Activated naive CD8-positive, alpha-beta T cell treated with anti-CD3 and anti-CD28 coated beads, Interleukin-2, amount 10 ng/mL, durations not matched to agents 7 days and 5 days (primary cell): ENCODE data around the gene CAMTA2. TPM values are rescaled to one million over a fixed set of nuclear protein-coding genes. Genes with fewer than 3 reads are reported as not detected.

ENCODE experiments used
- ATAC-seq: fragments of 150-1000 bp; cut with Tn5 transposase; one replicate; pipeline ENCODE4 v1.10.0; 2021; ENCODE audit warnings: low read depth, moderate library complexity
- POLR2A ChIA-PET: fragments of 350-600 bp; sonication (Branson Sonifier 250); formaldehyde crosslinking; loops from one replicate; lab custom pipeline; 2021; ENCODE audit warnings: antibody characterized with exemption; lab: Charles Lee
- DNase-seq: peaks from one replicate; pipeline ENCODE4 v3.0.0; 2021
- H3K27ac Mint-ChIP-seq: one replicate; pipeline ENCODE4 v1.8.0; 2022; ENCODE audit warnings: mild to moderate bottlenecking, mixed read lengths
- H3K27me3 Mint-ChIP-seq: one replicate; pipeline ENCODE4 v1.8.0; 2022; ENCODE audit warnings: mild to moderate bottlenecking, moderate library complexity, mixed read lengths
- H3K36me3 Mint-ChIP-seq: one replicate; pipeline ENCODE4 v1.8.0; 2021; ENCODE audit warnings: mild to moderate bottlenecking, mixed read lengths
- H3K4me1 Mint-ChIP-seq: one replicate; pipeline ENCODE4 v1.8.0; 2021; ENCODE audit warnings: mixed read lengths
- H3K4me3 Mint-ChIP-seq: one replicate; pipeline ENCODE4 v1.8.0; 2022; ENCODE audit warnings: mild to moderate bottlenecking, moderate library complexity, mixed read lengths
- H3K9me3 Mint-ChIP-seq: one replicate; pipeline ENCODE4 v1.8.0; 2021; ENCODE audit warnings: mixed read lengths
- total RNA-seq, 2 experiments: library from RNA; stranded (reverse); gene quantifications; one replicate each; pipeline ENCODE4 v1.2.3, GENCODE V29; 2021

Gene CAMTA2
- total RNA-seq, 2 experiments from 2014 or later: 62.0 to 67.7 TPM

- ATAC-seq (peak; percentile 84), DNase-seq (peak; percentile 97)
- H3K27ac Mint-ChIP-seq: peak within 1 kb of the TSS; percentile 86
- H3K9me3 Mint-ChIP-seq: no peaks in the 10 kb centered on the region
- H3K27me3 Mint-ChIP-seq: no peaks in the 10 kb centered on the region
- POLR2A ChIA-PET: interaction anchor here (0.6 to 3.1 kb wide), 12 partner anchors 9 to 1053 kb away, joined by 3 to 27 read pairs (median 5); partner anchors contain the start of genes CAMTA2, PFN1, RNF167 and SLC25A11
- H3K4me1 Mint-ChIP-seq: peaks cover 14% of the 10 kb centered on the region
- H3K4me3 Mint-ChIP-seq: peak within 1 kb of the TSS; percentile 89
- peaks cover 8% of the 10 kb centered on the region for H3K36me3 Mint-ChIP-seq
Observed at GRCh38 chr17:4997302-4998026, 10.0 kb upstream of the CAMTA2 start, which contains the start of the genes INCA1 and KIF1C. INCA1 (minus strand) TSS chr17:4997522; CDS start chr17:4994437, 3,085 bp downstream. KIF1C (plus strand) TSS chr17:4997950; CDS start chr17:5000247, 2,297 bp downstream.

GRCh38 chr17:4994081-4994595, 6.7 kb upstream of the CAMTA2 start:
- POLR2A ChIA-PET: interaction anchor here (0.6 kb wide), 1 partner anchor 50 kb away, joined by 4 read pairs; no protein-coding TSS in a partner anchor

GRCh38 chr17:4987767-4988567, 492 bp upstream of the CAMTA2 start:
- H3K27ac Mint-ChIP-seq: peak overlapping the region; percentile 78
- POLR2A ChIA-PET: interaction anchor here (0.5 to 4.5 kb wide), 11 partner anchors 10 to 114 kb away, joined by 3 to 27 read pairs (median 5); partner anchors contain the start of genes INCA1, KIF1C, PFN1 and RNF167
- H3K27me3 Mint-ChIP-seq: no peaks in the 10 kb centered on the region
- DNase-seq: no peak
- peaks cover 26% of the 10 kb centered on the region for H3K4me1 Mint-ChIP-seq
- no peak for ATAC-seq
- H3K36me3 Mint-ChIP-seq: peaks cover 8% of the 10 kb centered on the region
- no peaks in the 10 kb centered on the region for H3K9me3 Mint-ChIP-seq
- peak overlapping the region; percentile 85 for H3K4me3 Mint-ChIP-seq

More at GRCh38 chr17:4994081-4994595, 6.7 kb upstream of the CAMTA2 start:
- no peak for DNase-seq
- no peaks in the 10 kb centered on the region for H3K9me3 Mint-ChIP-seq
- H3K36me3 Mint-ChIP-seq: peaks cover 4% of the 10 kb centered on the region
- no peak overlapping the region for H3K4me3 Mint-ChIP-seq
- peaks cover 16% of the 10 kb centered on the region for H3K4me1 Mint-ChIP-seq
- no peak overlapping the region for H3K27ac Mint-ChIP-seq
- H3K27me3 Mint-ChIP-seq: no peaks in the 10 kb centered on the region
- ATAC-seq: no peak

GRCh38 chr17:4986403-4986802, 1.1 kb downstream of the CAMTA2 start:
- Mint-ChIP-seq H3K27ac (peak overlapping the region; percentile 78), H3K4me1 (peaks cover 24% of the 10 kb centered on the region), H3K27me3 (no peaks in the 10 kb centered on the region), H3K9me3 (no peaks in the 10 kb centered on the region), H3K36me3 (peaks cover 4% of the 10 kb centered on the region), H3K4me3 (peak overlapping the region; percentile 85)
- no peak for DNase-seq
- ATAC-seq: no peak
- POLR2A ChIA-PET: interaction anchor here (0.6 to 4.5 kb wide), 7 partner anchors 11 to 77 kb away, joined by 3 to 27 read pairs (median 5); partner anchors contain the start of genes INCA1, KIF1C, PFN1 and SPAG7

- ATAC-seq (no peak), DNase-seq (no peak)
- H3K27ac Mint-ChIP-seq: no peak overlapping the region
- no peaks in the 10 kb centered on the region for H3K9me3 Mint-ChIP-seq
- peaks cover 16% of the 10 kb centered on the region for H3K36me3 Mint-ChIP-seq
- H3K27me3 Mint-ChIP-seq: no peaks in the 10 kb centered on the region
- peaks cover 22% of the 10 kb centered on the region for H3K4me1 Mint-ChIP-seq
- POLR2A ChIA-PET: no interaction called here
- H3K4me3 Mint-ChIP-seq: no peak overlapping the region
Observed at GRCh38 chr17:4982305-4982704, 5.2 kb downstream of the CAMTA2 start.

GRCh38 chr17:4980644-4981216, 6.7 kb downstream of the CAMTA2 start:
- peaks cover 20% of the 10 kb centered on the region for H3K36me3 Mint-ChIP-seq
- POLR2A ChIA-PET: interaction anchor here (0.6 to 3.5 kb wide), 4 partner anchors 10 to 334 kb away, joined by 3 to 15 read pairs (median 6); partner anchors contain the start of gene SPAG7
- H3K27ac Mint-ChIP-seq: peak overlapping the region; percentile 83
- H3K9me3 Mint-ChIP-seq: no peaks in the 10 kb centered on the region
- H3K4me1 Mint-ChIP-seq: peaks cover 12% of the 10 kb centered on the region
- ATAC-seq: peak; percentile 70
- H3K27me3 Mint-ChIP-seq: no peaks in the 10 kb centered on the region
- H3K4me3 Mint-ChIP-seq: no peak overlapping the region
- DNase-seq: no peak

GRCh38 chr17:4978726-4979125, 8.7 kb downstream of the CAMTA2 start:
- no peak for DNase-seq
- no peak for ATAC-seq
- Mint-ChIP-seq H3K27me3 (no peaks in the 10 kb centered on the region), H3K4me1 (peaks cover 18% of the 10 kb centered on the region), H3K9me3 (no peaks in the 10 kb centered on the region), H3K27ac (no peak overlapping the region), H3K36me3 (peaks cover 28% of the 10 kb centered on the region), H3K4me3 (no peak overlapping the region)
- POLR2A ChIA-PET: interaction anchor here (1.3 to 3.5 kb wide), 2 partner anchors 8 to 11 kb away, joined by 4 to 15 read pairs; partner anchors contain the start of gene SPAG7

- DNase-seq (no peak), ATAC-seq (no peak)
- peak overlapping the region; percentile 52 for H3K27ac Mint-ChIP-seq
- H3K4me1 Mint-ChIP-seq: peaks cover 14% of the 10 kb centered on the region
- POLR2A ChIA-PET: interaction anchor here (1.0 kb wide), 1 partner anchor 40 kb away, joined by 3 read pairs; no protein-coding TSS in a partner anchor
- H3K9me3 Mint-ChIP-seq: no peaks in the 10 kb centered on the region
- H3K4me3 Mint-ChIP-seq: no peak overlapping the region
- peaks cover 26% of the 10 kb centered on the region for H3K36me3 Mint-ChIP-seq
- H3K27me3 Mint-ChIP-seq: no peaks in the 10 kb centered on the region
Observed at GRCh38 chr17:4974115-4974670, 13.3 kb downstream of the CAMTA2 start.

GRCh38 chr17:4973256-4974114, 14.0 kb downstream of the CAMTA2 start:
- Mint-ChIP-seq H3K27me3 (no peaks in the 10 kb centered on the region), H3K9me3 (no peaks in the 10 kb centered on the region), H3K36me3 (peaks cover 26% of the 10 kb centered on the region), H3K4me1 (peaks cover 14% of the 10 kb centered on the region), H3K27ac (peak overlapping the region; percentile 52), H3K4me3 (no peak overlapping the region)
- DNase-seq (no peak), ATAC-seq (no peak)
- POLR2A ChIA-PET: interaction anchor here (1.0 kb wide), 1 partner anchor 39 kb away, joined by 3 read pairs; no protein-coding TSS in a partner anchor

- no peak overlapping the region for H3K4me3 Mint-ChIP-seq
- no peak for ATAC-seq
- H3K36me3 Mint-ChIP-seq: peaks cover 23% of the 10 kb centered on the region
- peaks cover 14% of the 10 kb centered on the region for H3K4me1 Mint-ChIP-seq
- no peak overlapping the region for H3K27ac Mint-ChIP-seq
- no peak for DNase-seq
- POLR2A ChIA-PET: interaction anchor here (1.0 to 9.3 kb wide), 2 partner anchors 26 to 39 kb away, joined by 3 to 441 read pairs; partner anchors contain the start of genes ENO3, PFN1, RNF167 and SLC25A11
- H3K27me3 Mint-ChIP-seq: no peaks in the 10 kb centered on the region
- no peaks in the 10 kb centered on the region for H3K9me3 Mint-ChIP-seq
Observed at GRCh38 chr17:4972752-4973151, 14.7 kb downstream of the CAMTA2 start.

- DNase-seq (no peak), ATAC-seq (no peak)
- H3K9me3 Mint-ChIP-seq: no peaks in the 10 kb centered on the region
- POLR2A ChIA-PET: interaction anchor here (9.3 kb wide), 1 partner anchor 25 kb away, joined by 441 read pairs; the partner anchor contains the start of genes ENO3, PFN1, RNF167 and SLC25A11
- no peaks in the 10 kb centered on the region for H3K27me3 Mint-ChIP-seq
- H3K27ac Mint-ChIP-seq: no peak overlapping the region
- H3K4me3 Mint-ChIP-seq: no peak overlapping the region
- peaks cover 14% of the 10 kb centered on the region for H3K4me1 Mint-ChIP-seq
- H3K36me3 Mint-ChIP-seq: peaks cover 20% of the 10 kb centered on the region
Observed at GRCh38 chr17:4972322-4972721, 15.2 kb downstream of the CAMTA2 start.
